Glutamatergic neuron (in vitro differentiated cells): ENCODE measurements around the gene LDLR. TPM values are rescaled to one million over a fixed set of nuclear protein-coding genes. Genes with fewer than 3 reads are reported as not detected.
"Not testable (repeated sequence)": the region's sequence is repeated elsewhere in the genome, so short reads cannot be mapped to it uniquely, and the experiment has no call there.

ENCODE experiments used
- DNase-seq: peaks from one replicate; pipeline ENCODE4 v3.0.0; 2022
- H3K27ac Mint-ChIP-seq: one replicate; pipeline ENCODE4 v1.8.0; 2020; ENCODE audit warnings: mild to moderate bottlenecking, mixed read lengths, inconsistent platforms; ENCODE audit not compliant: unreplicated experiment
- H3K27me3 Mint-ChIP-seq: one replicate; pipeline ENCODE4 v1.8.0; 2020; ENCODE audit warnings: mild to moderate bottlenecking, moderate library complexity, mixed read lengths, inconsistent platforms; ENCODE audit not compliant: unreplicated experiment
- H3K36me3 Mint-ChIP-seq: one replicate; pipeline ENCODE4 v1.8.0; 2020; ENCODE audit warnings: mild to moderate bottlenecking, mixed read lengths, inconsistent platforms; ENCODE audit not compliant: unreplicated experiment
- H3K4me1 Mint-ChIP-seq: one replicate; pipeline ENCODE4 v1.8.0; 2020; ENCODE audit warnings: mild to moderate bottlenecking, low read depth, mixed read lengths, inconsistent platforms; ENCODE audit not compliant: unreplicated experiment
- H3K4me3 Mint-ChIP-seq: one replicate; pipeline ENCODE4 v1.8.0; 2020; ENCODE audit warnings: mild to moderate bottlenecking, mixed read lengths, inconsistent platforms; ENCODE audit not compliant: unreplicated experiment
- H3K9me3 Mint-ChIP-seq: one replicate; pipeline ENCODE4 v1.8.0; 2020; ENCODE audit warnings: mild to moderate bottlenecking, moderate library complexity, mixed read lengths, inconsistent platforms; ENCODE audit not compliant: unreplicated experiment
- CTCF ChIP-seq: fragments of 200-600 bp; sonication (generic); IDR thresholded peaks from one replicate; pipeline ENCODE4 v1.5.0; 2021; ENCODE audit not compliant: partially characterized antibody, unreplicated experiment
- total RNA-seq: library from RNA; stranded (reverse); fragmentation: NEBNext Ultra II Directional; extraction: Animal tissue kit (Norgen Biotek cat#: 25700); gene quantifications from one replicate; pipeline ENCODE4 v1.2.1, GENCODE V29; 2021; ENCODE audit not compliant: unreplicated experiment

Gene LDLR
- total RNA-seq, 1 donor from 2014 or later = 147 TPM

GRCh38 chr19:11131471-11131870 is 42.2 kb downstream of the LDLR start:
- Mint-ChIP-seq H3K36me3 (peaks cover 6% of the 10 kb centered on the region), H3K9me3 (peaks cover 18% of the 10 kb centered on the region), H3K27ac (peak overlapping the region; percentile 69), H3K4me1 (peaks cover 8% of the 10 kb centered on the region), H3K4me3 (peak overlapping the region; percentile 14), H3K27me3 (peaks cover 12% of the 10 kb centered on the region)
- no peak for TF ChIP-seq CTCF
- no peak for DNase-seq

GRCh38 chr19:11136400-11137101 is 47.3 kb downstream of the LDLR start:
- no peak for TF ChIP-seq CTCF
- Mint-ChIP-seq H3K27me3 (peaks cover 11% of the 10 kb centered on the region), H3K4me1 (no peaks in the 10 kb centered on the region), H3K9me3 (peaks cover 12% of the 10 kb centered on the region), H3K4me3 (no peak overlapping the region), H3K36me3 (no peaks in the 10 kb centered on the region), H3K27ac (peak overlapping the region; percentile 96)
- no peak for DNase-seq

- DNase-seq = peak; percentile 84
- H3K27me3 Mint-ChIP-seq = peaks cover 11% of the 10 kb centered on the region
- H3K9me3 Mint-ChIP-seq = peaks cover 9% of the 10 kb centered on the region
- H3K27ac Mint-ChIP-seq = peak overlapping the region; percentile 96
- TF ChIP-seq CTCF = peak; percentile 65
- peak overlapping the region; percentile 87 for H3K4me3 Mint-ChIP-seq
- no peaks in the 10 kb centered on the region for H3K36me3 Mint-ChIP-seq
- H3K4me1 Mint-ChIP-seq = no peaks in the 10 kb centered on the region
These were observed 48.5 kb downstream of the LDLR start for GRCh38 chr19:11137542-11138384.

- TF ChIP-seq CTCF = no peak
- H3K27me3 Mint-ChIP-seq = peaks cover 11% of the 10 kb centered on the region
- H3K4me3 Mint-ChIP-seq = no peak overlapping the region
- peak overlapping the region; percentile 72 for H3K27ac Mint-ChIP-seq
- peak; percentile 75 for DNase-seq
- H3K4me1 Mint-ChIP-seq = no peaks in the 10 kb centered on the region
- H3K36me3 Mint-ChIP-seq = no peaks in the 10 kb centered on the region
- H3K9me3 Mint-ChIP-seq = peaks cover 4% of the 10 kb centered on the region
These were observed 49.5 kb downstream of the LDLR start for GRCh38 chr19:11138601-11139300.

GRCh38 chr19:11140023-11140538 is 50.8 kb downstream of the LDLR start:
- not testable (repeated sequence) for H3K4me1 Mint-ChIP-seq, DNase-seq, H3K36me3 Mint-ChIP-seq, H3K4me3 Mint-ChIP-seq, H3K27ac Mint-ChIP-seq, H3K9me3 Mint-ChIP-seq
- H3K27me3 Mint-ChIP-seq = peaks cover 11% of the 10 kb centered on the region
